GM23338 (cell line): ENCODE measurements around the gene PNLIPRP3. TPM values are rescaled to one million over a fixed set of nuclear protein-coding genes. Genes with fewer than 3 reads are reported as not detected.

Experiments
- ATAC-seq: fragments of 200-7000 bp; cut with Tn5 transposase; 3 replicates; pipeline ENCODE4 v1.9.1; 2020
- DNase-seq: peaks from one replicate; pipeline ENCODE4 v3.0.0-alpha.2; 2015; ENCODE audit warnings: low spot score
- H2AFZ ChIP-seq: fragments of 200-600 bp; sonication (generic); 2 replicates; pipeline ENCODE4 v1.8.0; 2016; ENCODE audit warnings: antibody characterized with exemption, mild to moderate bottlenecking, moderate library complexity
- H3F3A ChIP-seq: fragments of 200-600 bp; sonication (generic); replicated peaks from 2 replicates; pipeline ENCODE4 v1.8.0; 2017; ENCODE audit warnings: antibody characterized with exemption, mixed run types, low read depth
- H3K27ac ChIP-seq: fragments of 200-600 bp; sonication (generic); 2 replicates; pipeline ENCODE4 v1.6.1; 2016; ENCODE audit warnings: low read depth
- H3K27me3 ChIP-seq: fragments of 200-600 bp; sonication (generic); 2 replicates; pipeline ENCODE4 v1.8.0; 2016; ENCODE audit warnings: mild to moderate bottlenecking, mixed run types, moderate library complexity; ENCODE audit not compliant: insufficient read depth
- H3K36me3 ChIP-seq: fragments of 200-600 bp; sonication (generic); 2 replicates; pipeline ENCODE4 v1.8.0; 2016; ENCODE audit warnings: mild to moderate bottlenecking; ENCODE audit not compliant: insufficient read depth
- H3K4me1 ChIP-seq: fragments of 200-600 bp; sonication (generic); 2 replicates; pipeline ENCODE4 v1.8.0; 2016; ENCODE audit warnings: mild to moderate bottlenecking, moderate library complexity; ENCODE audit not compliant: insufficient read depth
- H3K4me2 ChIP-seq: fragments of 200-600 bp; sonication (generic); 2 replicates; pipeline ENCODE4 v1.7.1; 2017; ENCODE audit warnings: mixed run types
- H3K4me3 ChIP-seq: fragments of 200-600 bp; sonication (generic); 2 replicates; pipeline ENCODE4 v1.6.1; 2016; ENCODE audit warnings: mixed run types
- H3K79me2 ChIP-seq: fragments of 200-600 bp; sonication (generic); replicated peaks from 2 replicates; pipeline ENCODE4 v1.8.0; 2017; ENCODE audit warnings: mild to moderate bottlenecking; ENCODE audit not compliant: insufficient read depth
- H3K9me2 ChIP-seq: fragments of 200-600 bp; sonication (generic); 2 replicates; pipeline ENCODE4 v1.8.0; 2017; ENCODE audit not compliant: insufficient read depth
- H4K20me1 ChIP-seq: fragments of 200-600 bp; sonication (generic); replicated peaks from 2 replicates; pipeline ENCODE4 v1.8.0; 2017; ENCODE audit warnings: mild to moderate bottlenecking; ENCODE audit not compliant: insufficient read depth
- H3K27ac Mint-ChIP-seq: 2 replicates; pipeline ENCODE4 v1.8.0; 2020; ENCODE audit warnings: inconsistent platforms, mild to moderate bottlenecking, moderate library complexity, mixed read lengths
- H3K27me3 Mint-ChIP-seq: 3 replicates; pipeline ENCODE4 v1.8.0; 2022; ENCODE audit warnings: low read depth, mild to moderate bottlenecking, moderate library complexity, mixed read lengths, inconsistent platforms; ENCODE audit not compliant: insufficient read depth, poor library complexity
- H3K36me3 Mint-ChIP-seq: 3 replicates; pipeline ENCODE4 v1.8.0; 2021; ENCODE audit warnings: low read depth, mild to moderate bottlenecking, inconsistent platforms, moderate library complexity, mixed read lengths
- H3K4me1 Mint-ChIP-seq: 3 replicates; pipeline ENCODE4 v1.8.0; 2020; ENCODE audit warnings: mild to moderate bottlenecking, inconsistent platforms, mixed read lengths
- H3K4me3 Mint-ChIP-seq: 3 replicates; pipeline ENCODE4 v1.8.0; 2021; ENCODE audit warnings: moderate library complexity, mild to moderate bottlenecking, inconsistent platforms, mixed read lengths
- H3K9me3 Mint-ChIP-seq: 3 replicates; pipeline ENCODE4 v1.8.0; 2020; ENCODE audit warnings: moderate library complexity, mild to moderate bottlenecking, inconsistent platforms, mixed read lengths
- CREB1 ChIP-seq: fragments of 250-450 bp; sonication (Bioruptor Pico); IDR thresholded peaks from 2 replicates; pipeline ENCODE4 v1.5.0; 2020; ENCODE audit warnings: low read depth, mild to moderate bottlenecking, moderate library complexity
- NANOG ChIP-seq: IDR thresholded peaks from 2 replicates; pipeline ENCODE4 v1.6.1; 2016; ENCODE audit warnings: antibody characterized with exemption, borderline replicate concordance
- ZNF114 ChIP-seq: fragments of 250-450 bp; sonication (Bioruptor Pico); IDR thresholded peaks from 2 replicates; pipeline ENCODE4 v1.5.0; 2020; ENCODE audit warnings: mild to moderate bottlenecking, moderate library complexity
- polyA plus RNA-seq: library from polyadenylated mRNA; unstranded; fragments of >200 nt; fragmentation: Nextera tagmentation; extraction: Ambion mirVana; gene quantifications from 2 replicates; pipeline ENCODE4 v1.2.1, GENCODE V29; 2016
- total RNA-seq: library from RNA; depleted of rRNA; stranded (reverse); fragments of >200 nt; shearing (Covaris generic); gene quantifications from 2 replicates; pipeline ENCODE4 v1.2.3, GENCODE V29; 2014
- TF ChIP-seq, protein P1 (sequence below): fragments of 250-450 bp; sonication (Bioruptor Pico); IDR thresholded peaks from 2 replicates; pipeline ENCODE4 v1.5.0; 2020; ENCODE audit warnings: mild to moderate bottlenecking, moderate library complexity
- TF ChIP-seq, protein P2 (sequence below): IDR thresholded peaks from one replicate; pipeline ENCODE4 v1.6.1; 2018; ENCODE audit warnings: antibody characterized with exemption; ENCODE audit not compliant: unreplicated experiment

The PNLIPRP3 gene
- total and polyA plus RNA-seq, 2 experiments from 2014 or later, result not detected

DNA sequence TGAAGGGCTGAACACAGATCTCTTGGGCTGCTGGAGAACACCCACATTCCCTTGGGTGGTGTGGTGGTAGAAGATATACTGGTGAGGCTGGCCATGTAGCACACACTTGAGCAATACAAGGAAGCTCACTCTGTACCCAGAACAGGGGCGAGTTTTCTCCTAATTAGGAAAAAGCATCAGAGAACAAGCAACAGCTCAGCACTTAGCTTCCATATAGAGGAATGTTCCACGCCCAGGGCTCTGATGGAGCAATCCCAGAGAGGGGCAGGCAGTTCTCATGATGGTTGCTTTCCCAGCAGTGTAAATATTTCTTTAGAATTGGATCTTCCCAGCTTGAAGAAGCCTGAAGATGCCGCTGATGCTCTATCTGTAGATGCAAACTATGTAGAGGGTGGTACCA lies 97.1 kb downstream of the PNLIPRP3 start:
- Histone ChIP-seq H3K36me3 (no peaks in the 10 kb centered on the region), H4K20me1 (no peaks in the 10 kb centered on the region), H3K4me3 (no peak overlapping the region), H3K9me2 (no peaks in the 10 kb centered on the region; the same call in 1 of the 2 replicates), H3K79me2 (no peaks in the 10 kb centered on the region), H3K27ac (no peak overlapping the region), H3K4me2 (no peak overlapping the region), H3K27me3 (no peaks in the 10 kb centered on the region), H3F3A (no peaks in the 10 kb centered on the region), H2AFZ (no peak overlapping the region), H3K4me1 (no peaks in the 10 kb centered on the region)
- Mint-ChIP-seq H3K4me3 (no peak overlapping the region), H3K27me3 (no peaks in the 10 kb centered on the region), H3K9me3 (no peaks in the 10 kb centered on the region), H3K27ac (no peak overlapping the region), H3K36me3 (no peaks in the 10 kb centered on the region), H3K4me1 (no peaks in the 10 kb centered on the region)
- TF ChIP-seq, protein P1, sequence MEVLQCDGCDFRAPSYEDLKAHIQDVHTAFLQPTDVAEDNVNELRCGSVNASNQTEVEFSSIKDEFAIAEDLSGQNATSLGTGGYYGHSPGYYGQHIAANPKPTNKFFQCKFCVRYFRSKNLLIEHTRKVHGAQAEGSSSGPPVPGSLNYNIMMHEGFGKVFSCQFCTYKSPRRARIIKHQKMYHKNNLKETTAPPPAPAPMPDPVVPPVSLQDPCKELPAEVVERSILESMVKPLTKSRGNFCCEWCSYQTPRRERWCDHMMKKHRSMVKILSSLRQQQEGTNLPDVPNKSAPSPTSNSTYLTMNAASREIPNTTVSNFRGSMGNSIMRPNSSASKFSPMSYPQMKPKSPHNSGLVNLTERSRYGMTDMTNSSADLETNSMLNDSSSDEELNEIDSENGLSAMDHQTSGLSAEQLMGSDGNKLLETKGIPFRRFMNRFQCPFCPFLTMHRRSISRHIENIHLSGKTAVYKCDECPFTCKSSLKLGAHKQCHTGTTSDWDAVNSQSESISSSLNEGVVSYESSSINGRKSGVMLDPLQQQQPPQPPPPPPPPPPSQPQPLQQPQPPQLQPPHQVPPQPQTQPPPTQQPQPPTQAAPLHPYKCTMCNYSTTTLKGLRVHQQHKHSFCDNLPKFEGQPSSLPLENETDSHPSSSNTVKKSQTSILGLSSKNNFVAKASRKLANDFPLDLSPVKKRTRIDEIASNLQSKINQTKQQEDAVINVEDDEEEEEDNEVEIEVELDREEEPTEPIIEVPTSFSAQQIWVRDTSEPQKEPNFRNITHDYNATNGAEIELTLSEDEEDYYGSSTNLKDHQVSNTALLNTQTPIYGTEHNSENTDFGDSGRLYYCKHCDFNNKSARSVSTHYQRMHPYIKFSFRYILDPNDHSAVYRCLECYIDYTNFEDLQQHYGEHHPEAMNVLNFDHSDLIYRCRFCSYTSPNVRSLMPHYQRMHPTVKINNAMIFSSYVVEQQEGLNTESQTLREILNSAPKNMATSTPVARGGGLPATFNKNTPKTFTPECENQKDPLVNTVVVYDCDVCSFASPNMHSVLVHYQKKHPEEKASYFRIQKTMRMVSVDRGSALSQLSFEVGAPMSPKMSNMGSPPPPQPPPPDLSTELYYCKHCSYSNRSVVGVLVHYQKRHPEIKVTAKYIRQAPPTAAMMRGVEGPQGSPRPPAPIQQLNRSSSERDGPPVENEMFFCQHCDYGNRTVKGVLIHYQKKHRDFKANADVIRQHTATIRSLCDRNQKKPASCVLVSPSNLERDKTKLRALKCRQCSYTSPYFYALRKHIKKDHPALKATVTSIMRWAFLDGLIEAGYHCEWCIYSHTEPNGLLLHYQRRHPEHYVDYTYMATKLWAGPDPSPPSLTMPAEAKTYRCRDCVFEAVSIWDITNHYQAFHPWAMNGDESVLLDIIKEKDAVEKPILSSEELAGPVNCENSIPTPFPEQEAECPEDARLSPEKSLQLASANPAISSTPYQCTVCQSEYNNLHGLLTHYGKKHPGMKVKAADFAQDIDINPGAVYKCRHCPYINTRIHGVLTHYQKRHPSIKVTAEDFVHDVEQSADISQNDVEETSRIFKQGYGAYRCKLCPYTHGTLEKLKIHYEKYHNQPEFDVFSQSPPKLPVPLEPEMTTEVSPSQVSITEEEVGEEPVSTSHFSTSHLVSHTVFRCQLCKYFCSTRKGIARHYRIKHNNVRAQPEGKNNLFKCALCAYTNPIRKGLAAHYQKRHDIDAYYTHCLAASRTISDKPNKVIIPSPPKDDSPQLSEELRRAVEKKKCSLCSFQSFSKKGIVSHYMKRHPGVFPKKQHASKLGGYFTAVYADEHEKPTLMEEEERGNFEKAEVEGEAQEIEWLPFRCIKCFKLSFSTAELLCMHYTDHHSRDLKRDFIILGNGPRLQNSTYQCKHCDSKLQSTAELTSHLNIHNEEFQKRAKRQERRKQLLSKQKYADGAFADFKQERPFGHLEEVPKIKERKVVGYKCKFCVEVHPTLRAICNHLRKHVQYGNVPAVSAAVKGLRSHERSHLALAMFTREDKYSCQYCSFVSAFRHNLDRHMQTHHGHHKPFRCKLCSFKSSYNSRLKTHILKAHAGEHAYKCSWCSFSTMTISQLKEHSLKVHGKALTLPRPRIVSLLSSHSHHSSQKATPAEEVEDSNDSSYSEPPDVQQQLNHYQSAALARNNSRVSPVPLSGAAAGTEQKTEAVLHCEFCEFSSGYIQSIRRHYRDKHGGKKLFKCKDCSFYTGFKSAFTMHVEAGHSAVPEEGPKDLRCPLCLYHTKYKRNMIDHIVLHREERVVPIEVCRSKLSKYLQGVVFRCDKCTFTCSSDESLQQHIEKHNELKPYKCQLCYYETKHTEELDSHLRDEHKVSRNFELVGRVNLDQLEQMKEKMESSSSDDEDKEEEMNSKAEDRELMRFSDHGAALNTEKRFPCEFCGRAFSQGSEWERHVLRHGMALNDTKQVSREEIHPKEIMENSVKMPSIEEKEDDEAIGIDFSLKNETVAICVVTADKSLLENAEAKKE (CRISPR knock-in tag), result no peak
- TF ChIP-seq, protein P2, sequence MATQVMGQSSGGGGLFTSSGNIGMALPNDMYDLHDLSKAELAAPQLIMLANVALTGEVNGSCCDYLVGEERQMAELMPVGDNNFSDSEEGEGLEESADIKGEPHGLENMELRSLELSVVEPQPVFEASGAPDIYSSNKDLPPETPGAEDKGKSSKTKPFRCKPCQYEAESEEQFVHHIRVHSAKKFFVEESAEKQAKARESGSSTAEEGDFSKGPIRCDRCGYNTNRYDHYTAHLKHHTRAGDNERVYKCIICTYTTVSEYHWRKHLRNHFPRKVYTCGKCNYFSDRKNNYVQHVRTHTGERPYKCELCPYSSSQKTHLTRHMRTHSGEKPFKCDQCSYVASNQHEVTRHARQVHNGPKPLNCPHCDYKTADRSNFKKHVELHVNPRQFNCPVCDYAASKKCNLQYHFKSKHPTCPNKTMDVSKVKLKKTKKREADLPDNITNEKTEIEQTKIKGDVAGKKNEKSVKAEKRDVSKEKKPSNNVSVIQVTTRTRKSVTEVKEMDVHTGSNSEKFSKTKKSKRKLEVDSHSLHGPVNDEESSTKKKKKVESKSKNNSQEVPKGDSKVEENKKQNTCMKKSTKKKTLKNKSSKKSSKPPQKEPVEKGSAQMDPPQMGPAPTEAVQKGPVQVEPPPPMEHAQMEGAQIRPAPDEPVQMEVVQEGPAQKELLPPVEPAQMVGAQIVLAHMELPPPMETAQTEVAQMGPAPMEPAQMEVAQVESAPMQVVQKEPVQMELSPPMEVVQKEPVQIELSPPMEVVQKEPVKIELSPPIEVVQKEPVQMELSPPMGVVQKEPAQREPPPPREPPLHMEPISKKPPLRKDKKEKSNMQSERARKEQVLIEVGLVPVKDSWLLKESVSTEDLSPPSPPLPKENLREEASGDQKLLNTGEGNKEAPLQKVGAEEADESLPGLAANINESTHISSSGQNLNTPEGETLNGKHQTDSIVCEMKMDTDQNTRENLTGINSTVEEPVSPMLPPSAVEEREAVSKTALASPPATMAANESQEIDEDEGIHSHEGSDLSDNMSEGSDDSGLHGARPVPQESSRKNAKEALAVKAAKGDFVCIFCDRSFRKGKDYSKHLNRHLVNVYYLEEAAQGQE, result no peak
- no peak for TF ChIP-seq CREB1 (CRISPR knock-in tag)
- no peak for TF ChIP-seq NANOG
- no peak for TF ChIP-seq ZNF114
- DNase-seq, result no peak
- ATAC-seq, result no peak
